Esophagus muscularis mucosa (tissue), 4 donors: Measurements from ENCODE around the gene CNTNAP2. TPM values are rescaled to one million over a fixed set of nuclear protein-coding genes. Genes with fewer than 3 reads are reported as not detected.

Experiments used
- DNase-seq: peaks from one replicate; pipeline ENCODE4 v3.0.0-alpha.2; 2017; ENCODE audit errors: extremely low spot score
- H3K27ac ChIP-seq, 4 donors: fragments of 200-600 bp; sonication (generic); replicated peaks in 1 of 4; 1 replicate in 3 of 4; 2 replicates in 1 of 4; pipeline ENCODE4 v1.5.1; 2016 to 2019; ENCODE audit warnings: mild to moderate bottlenecking in 1 of 4
- H3K27me3 ChIP-seq, 4 donors: fragments of 200-600 bp; sonication (generic); one replicate each; pipeline versions ENCODE4 v1.5.1 to v1.6.0; 2016 to 2019
- H3K36me3 ChIP-seq, 4 donors: fragments of 200-600 bp; sonication (generic); one replicate each; pipeline ENCODE4 v1.5.1; 2016 to 2019
- H3K4me1 ChIP-seq, 4 donors: fragments of 200-600 bp; sonication (generic); one replicate each; pipeline ENCODE4 v1.5.1; 2016 to 2019
- H3K4me3 ChIP-seq, 4 donors: fragments of 200-600 bp; sonication (generic); 1 replicate in 2 of 4; 2 replicates in 2 of 4; pipeline ENCODE4 v1.5.1; 2016 to 2019; ENCODE audit warnings: mild to moderate bottlenecking in 4 of 4, moderate library complexity in 1 of 4
- H3K9me3 ChIP-seq, 4 donors: fragments of 200-600 bp; sonication (generic); 1 replicate in 3 of 4; 2 replicates in 1 of 4; pipeline ENCODE4 v1.5.1; 2016 to 2019
- EP300 ChIP-seq: sonication (generic); formaldehyde crosslinking; IDR thresholded peaks from one replicate; pipeline ENCODE4 v1.6.1; 2017; ENCODE audit warnings: antibody characterized with exemption
- POLR2A ChIP-seq: fragments of 450-650 bp; IDR thresholded peaks from one replicate; pipeline ENCODE4 v1.6.1; 2017; ENCODE audit warnings: antibody characterized with exemption, moderate library complexity, mild to moderate bottlenecking, low read depth
- POLR2AphosphoS5 ChIP-seq, 2 donors: sonication (generic); formaldehyde crosslinking; IDR thresholded peaks; one replicate each; pipeline ENCODE4 v1.6.1; 2017; ENCODE audit warnings: antibody characterized with exemption in 2 of 2
- WGBS: methylation state at CpG from one replicate; pipeline ENCODE4 v1.1.5; 2018; 5-methylcytosine and 5-hydroxymethylcytosine counted together
- intact Hi-C: fragments of 100-400 bp; cut with DNase I; formaldehyde crosslinking; loops from one replicate; pipeline ENCODE4 v1.15.1; 2023
- total RNA-seq, 4 donors: library from RNA; depleted of rRNA; stranded (reverse); fragments of >200 nt; gene quantifications; one replicate each; pipeline versions ENCODE4 v1.1.0 to v1.2.1, GENCODE V29; 2016
- TF ChIP-seq, protein P1 (sequence below), 3 experiments: fragments of 200-600 bp in 2 of 3; fragments of 450-650 bp in 1 of 3; sonication (generic) in 2 of 3; IDR thresholded peaks; one replicate each; pipeline ENCODE4 v1.5.1; 2017 to 2019; ENCODE audit warnings: antibody characterized with exemption in 3 of 3, mild to moderate bottlenecking in 2 of 3, moderate library complexity in 1 of 3

CNTNAP2 gene
- total RNA-seq, 4 donors from 2014 or later = 1.2 to 2.9 (median 1.9) TPM

DNA sequence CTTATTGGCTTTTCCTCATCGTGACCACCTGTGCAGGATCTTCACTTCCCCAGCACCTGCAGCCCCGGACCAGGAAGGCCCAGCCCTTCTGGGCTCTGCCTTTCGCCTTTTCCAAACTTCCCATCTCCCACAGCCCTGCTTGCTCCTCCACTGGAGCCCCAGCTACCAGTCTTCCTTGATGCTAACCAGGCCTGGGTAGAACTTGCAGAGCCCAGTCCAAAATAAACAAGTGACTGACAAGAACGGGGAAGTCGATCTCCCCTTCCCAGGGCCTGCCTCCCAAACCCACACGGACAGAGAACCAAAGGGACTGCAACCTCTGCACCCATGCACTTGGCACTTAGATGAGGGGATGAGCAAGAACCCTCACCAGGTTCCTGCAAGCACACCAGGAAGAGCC is 2319.1 kb downstream of the CNTNAP2 start:
- H3K36me3 ChIP-seq = no peaks in the 10 kb centered on the region
- WGBS = 67% methylated on average over 6 of the region's 6 CpGs
- DNase-seq = no peak
- no peak overlapping the region for H3K27ac ChIP-seq
- H3K4me3 ChIP-seq = no peak overlapping the region
- H3K4me1 ChIP-seq = no peaks in the 10 kb centered on the region
- no peak for TF ChIP-seq POLR2A
- TF ChIP-seq EP300 = no peak
- no peak for TF ChIP-seq POLR2AphosphoS5 (IDR thresholded peaks at IDR 0.05)
- no peaks in the 10 kb centered on the region for H3K27me3 ChIP-seq
- intact Hi-C loops = no loop called here
- H3K9me3 ChIP-seq = peaks cover 0 to 8% (median 0%) of the 10 kb centered on the region in 4 donors

DNA sequence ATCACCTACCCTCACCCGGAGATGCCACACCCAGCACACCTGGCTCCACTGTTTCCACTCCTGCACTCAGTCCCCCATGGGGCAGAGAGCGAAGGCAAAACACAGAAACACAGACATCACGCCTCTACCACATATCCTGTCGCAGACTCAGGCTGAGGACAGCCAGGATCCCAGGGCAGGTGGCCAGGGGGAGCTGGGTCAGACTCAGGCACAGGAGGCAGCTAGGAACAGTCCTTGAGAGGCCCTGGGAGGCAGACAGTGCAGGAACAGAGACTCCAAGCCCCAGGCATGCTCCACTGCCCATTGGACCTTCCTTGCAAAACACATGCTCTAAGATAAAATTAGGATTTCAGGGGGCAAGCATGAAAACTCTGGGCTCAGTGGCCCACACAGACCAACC is 2319.5 kb downstream of the CNTNAP2 start:
- H3K4me1 ChIP-seq = no peaks in the 10 kb centered on the region
- no peak overlapping the region for H3K4me3 ChIP-seq
- no peaks in the 10 kb centered on the region for H3K27me3 ChIP-seq
- H3K36me3 ChIP-seq = no peaks in the 10 kb centered on the region
- TF ChIP-seq POLR2A = no peak
- TF ChIP-seq, protein P1, sequence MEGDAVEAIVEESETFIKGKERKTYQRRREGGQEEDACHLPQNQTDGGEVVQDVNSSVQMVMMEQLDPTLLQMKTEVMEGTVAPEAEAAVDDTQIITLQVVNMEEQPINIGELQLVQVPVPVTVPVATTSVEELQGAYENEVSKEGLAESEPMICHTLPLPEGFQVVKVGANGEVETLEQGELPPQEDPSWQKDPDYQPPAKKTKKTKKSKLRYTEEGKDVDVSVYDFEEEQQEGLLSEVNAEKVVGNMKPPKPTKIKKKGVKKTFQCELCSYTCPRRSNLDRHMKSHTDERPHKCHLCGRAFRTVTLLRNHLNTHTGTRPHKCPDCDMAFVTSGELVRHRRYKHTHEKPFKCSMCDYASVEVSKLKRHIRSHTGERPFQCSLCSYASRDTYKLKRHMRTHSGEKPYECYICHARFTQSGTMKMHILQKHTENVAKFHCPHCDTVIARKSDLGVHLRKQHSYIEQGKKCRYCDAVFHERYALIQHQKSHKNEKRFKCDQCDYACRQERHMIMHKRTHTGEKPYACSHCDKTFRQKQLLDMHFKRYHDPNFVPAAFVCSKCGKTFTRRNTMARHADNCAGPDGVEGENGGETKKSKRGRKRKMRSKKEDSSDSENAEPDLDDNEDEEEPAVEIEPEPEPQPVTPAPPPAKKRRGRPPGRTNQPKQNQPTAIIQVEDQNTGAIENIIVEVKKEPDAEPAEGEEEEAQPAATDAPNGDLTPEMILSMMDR (IDR thresholded peaks at IDR 0.05) = no peak
- TF ChIP-seq EP300 = no peak
- TF ChIP-seq POLR2AphosphoS5 (IDR thresholded peaks at IDR 0.05) = no peak
- intact Hi-C loops = no loop called here
- H3K9me3 ChIP-seq = peaks cover 0 to 8% (median 0%) of the 10 kb centered on the region in 4 donors
- no peak overlapping the region for H3K27ac ChIP-seq
- no peak for DNase-seq
- WGBS = 87% methylated on average over 4 of the region's 4 CpGs

DNA sequence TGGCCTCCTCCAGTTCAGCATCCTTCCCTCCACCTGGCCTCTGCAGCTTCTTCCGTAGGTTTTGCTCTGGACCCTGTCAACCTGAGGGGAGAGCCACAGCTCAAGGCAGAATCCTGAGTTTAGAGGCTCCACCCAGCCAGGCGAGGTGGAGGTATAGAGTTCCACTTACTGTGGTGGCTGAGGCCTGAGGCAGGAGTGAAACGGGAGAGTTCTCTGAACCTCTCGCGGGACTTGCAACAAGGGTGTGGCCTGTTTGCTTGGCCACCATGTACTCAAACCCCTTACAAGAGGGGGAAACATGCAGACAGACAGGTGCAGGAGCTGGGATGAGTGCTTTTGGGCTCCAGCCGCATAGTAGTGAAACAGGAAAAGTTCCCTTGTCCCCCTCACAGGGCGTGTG is 2320.0 kb downstream of the CNTNAP2 start:
- Histone ChIP-seq H3K4me1 (no peaks in the 10 kb centered on the region), H3K27ac (no peak overlapping the region), H3K9me3 (peaks cover 0 to 8% (median 0%) of the 10 kb centered on the region in 4 donors), H3K4me3 (no peak overlapping the region), H3K27me3 (no peaks in the 10 kb centered on the region), H3K36me3 (no peaks in the 10 kb centered on the region)
- DNase-seq = no peak
- 94% methylated on average over 7 of the region's 7 CpGs for WGBS
- TF ChIP-seq, protein P1 (IDR thresholded peaks at IDR 0.05) = no peak
- TF ChIP-seq EP300 (no peak), POLR2A (no peak), POLR2AphosphoS5 (IDR thresholded peaks at IDR 0.05) (no peak)
- intact Hi-C loops = no loop called here

DNA sequence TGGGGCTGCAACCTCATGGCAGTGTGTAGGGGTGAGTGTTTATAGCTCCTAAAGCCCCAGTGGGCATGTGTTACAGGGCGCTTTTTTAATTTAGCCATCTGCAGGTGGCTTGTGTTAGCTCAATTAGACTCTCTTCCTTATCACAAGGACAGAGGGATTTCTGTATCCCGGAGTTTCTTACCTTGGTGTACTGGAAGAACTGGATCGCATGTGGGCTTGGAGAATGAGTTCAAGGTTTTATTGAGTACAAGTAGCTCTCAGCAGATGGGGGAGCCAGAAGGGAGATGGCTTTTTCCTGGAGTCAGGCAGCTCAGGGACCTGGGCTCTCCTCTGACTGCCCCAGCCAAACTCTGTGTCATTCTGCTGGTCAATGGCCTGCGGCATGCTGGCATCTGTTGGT is 2320.4 kb downstream of the CNTNAP2 start:
- no peak for DNase-seq
- H3K4me1 ChIP-seq = no peaks in the 10 kb centered on the region
- no peaks in the 10 kb centered on the region for H3K27me3 ChIP-seq
- intact Hi-C loops = no loop called here
- no peaks in the 10 kb centered on the region for H3K36me3 ChIP-seq
- H3K27ac ChIP-seq = no peak overlapping the region
- WGBS = 100% methylated on average over 3 of the region's 4 CpGs
- H3K4me3 ChIP-seq = no peak overlapping the region
- H3K9me3 ChIP-seq = peaks cover 0 to 8% (median 0%) of the 10 kb centered on the region in 4 donors
- TF ChIP-seq, protein P1 (IDR thresholded peaks at IDR 0.05) = no peak

DNA sequence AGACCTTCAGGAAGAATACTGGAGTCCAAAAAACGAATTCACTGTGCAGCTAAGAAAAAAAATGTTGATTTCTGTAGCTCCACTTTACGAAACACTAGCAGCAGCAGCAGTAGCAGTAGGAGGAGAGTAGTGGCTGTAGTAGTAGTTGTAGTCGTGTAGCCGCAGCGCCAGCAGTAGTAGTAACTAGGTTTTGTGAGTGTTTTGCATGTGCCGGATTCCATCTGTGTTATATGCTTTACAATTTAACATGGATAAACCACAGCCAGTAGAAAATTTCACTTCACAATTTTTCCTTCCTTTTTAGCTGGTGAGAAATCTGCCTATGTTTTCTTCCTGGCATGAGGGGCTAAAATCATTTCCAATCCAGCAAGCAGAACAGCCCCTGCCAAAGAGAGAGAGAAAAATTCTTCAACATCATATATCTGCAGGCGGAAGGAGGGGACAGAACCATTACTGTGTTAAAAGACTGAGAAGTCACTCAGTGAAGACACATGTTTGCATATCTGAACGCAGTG is 2325.6 kb downstream of the CNTNAP2 start:
- H3K4me1 ChIP-seq = no peaks in the 10 kb centered on the region
- intact Hi-C loops = no loop called here
- H3K27ac ChIP-seq = no peak overlapping the region
- DNase-seq = no peak
- peaks cover 0 to 21% (median 7%) of the 10 kb centered on the region in 4 donors for H3K9me3 ChIP-seq
- 84% methylated on average over 8 of the region's 8 CpGs for WGBS
- H3K27me3 ChIP-seq = no peaks in the 10 kb centered on the region
- no peak for TF ChIP-seq POLR2A
- TF ChIP-seq EP300 = no peak
- TF ChIP-seq POLR2AphosphoS5 (IDR thresholded peaks at IDR 0.05) = no peak
- TF ChIP-seq, protein P1 (IDR thresholded peaks at IDR 0.05) = no peak
- no peak overlapping the region for H3K4me3 ChIP-seq
- no peaks in the 10 kb centered on the region for H3K36me3 ChIP-seq
